ENCODE data around the gene C1QC.

- no peak for TF ChIP-seq CTCF (IDR thresholded peaks at IDR 0.05)
- TF ChIP-seq POLR2A (IDR thresholded peaks at IDR 0.05): no peak
These were observed 31.9 kb upstream of the C1QC start for GRCh38 chr1:22611530-22611947.
